HG03575 (cell line): ENCODE data around the gene ATP10A.
A peak's percentile ranks its signal among the peaks of the same experiment; 100 is the strongest.

Experiments used
- ATAC-seq: cut with Tn5 transposase; IDR thresholded peaks from one replicate; pipeline ENCODE4 v1.9.1; 2021; ENCODE audit not compliant: unreplicated experiment, insufficient number of reproducible peaks, low FRiP score; ENCODE audit errors: extremely low read depth

The ATP10A gene

DNA sequence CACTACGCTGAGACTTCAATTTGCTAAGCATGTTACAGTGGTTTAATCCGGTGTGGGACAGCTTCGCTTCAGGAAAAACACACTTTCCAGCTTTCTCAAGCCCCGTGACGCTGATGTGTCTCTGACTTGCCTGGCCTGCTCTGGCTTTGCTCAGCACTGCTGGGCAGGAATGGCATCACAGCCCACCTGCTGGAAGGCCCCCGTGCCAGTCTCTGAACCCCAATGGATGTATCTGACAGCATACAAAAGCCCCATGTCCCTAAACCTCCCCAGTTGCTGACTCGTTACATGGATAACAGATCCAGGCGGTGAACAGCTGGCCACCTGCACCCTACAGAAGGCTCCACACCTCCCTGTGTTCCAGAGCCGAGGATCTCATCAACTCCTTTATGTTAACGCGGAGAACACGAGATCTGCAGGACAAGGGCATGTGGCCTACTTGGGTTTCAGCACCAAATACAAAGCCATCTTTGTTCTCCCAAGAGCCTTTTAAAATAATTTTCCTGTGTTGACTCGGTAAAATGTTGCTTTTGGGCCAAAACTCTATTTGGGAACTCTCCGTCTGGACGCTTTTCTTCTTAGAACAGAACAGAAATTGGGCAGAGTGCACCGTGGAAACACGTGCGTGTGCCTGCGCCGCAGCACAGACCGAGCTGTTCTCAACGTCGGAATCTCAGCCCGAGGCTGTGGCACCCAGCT is 61.4 kb downstream of the ATP10A start:
- no peak for ATAC-seq

GRCh38 chr15:25800761-25801515 is 62.2 kb downstream of the ATP10A start:
- no peak for ATAC-seq

- no peak for ATAC-seq
Observed at GRCh38 chr15:25799906-25800700, 63.0 kb downstream of the ATP10A start.

DNA sequence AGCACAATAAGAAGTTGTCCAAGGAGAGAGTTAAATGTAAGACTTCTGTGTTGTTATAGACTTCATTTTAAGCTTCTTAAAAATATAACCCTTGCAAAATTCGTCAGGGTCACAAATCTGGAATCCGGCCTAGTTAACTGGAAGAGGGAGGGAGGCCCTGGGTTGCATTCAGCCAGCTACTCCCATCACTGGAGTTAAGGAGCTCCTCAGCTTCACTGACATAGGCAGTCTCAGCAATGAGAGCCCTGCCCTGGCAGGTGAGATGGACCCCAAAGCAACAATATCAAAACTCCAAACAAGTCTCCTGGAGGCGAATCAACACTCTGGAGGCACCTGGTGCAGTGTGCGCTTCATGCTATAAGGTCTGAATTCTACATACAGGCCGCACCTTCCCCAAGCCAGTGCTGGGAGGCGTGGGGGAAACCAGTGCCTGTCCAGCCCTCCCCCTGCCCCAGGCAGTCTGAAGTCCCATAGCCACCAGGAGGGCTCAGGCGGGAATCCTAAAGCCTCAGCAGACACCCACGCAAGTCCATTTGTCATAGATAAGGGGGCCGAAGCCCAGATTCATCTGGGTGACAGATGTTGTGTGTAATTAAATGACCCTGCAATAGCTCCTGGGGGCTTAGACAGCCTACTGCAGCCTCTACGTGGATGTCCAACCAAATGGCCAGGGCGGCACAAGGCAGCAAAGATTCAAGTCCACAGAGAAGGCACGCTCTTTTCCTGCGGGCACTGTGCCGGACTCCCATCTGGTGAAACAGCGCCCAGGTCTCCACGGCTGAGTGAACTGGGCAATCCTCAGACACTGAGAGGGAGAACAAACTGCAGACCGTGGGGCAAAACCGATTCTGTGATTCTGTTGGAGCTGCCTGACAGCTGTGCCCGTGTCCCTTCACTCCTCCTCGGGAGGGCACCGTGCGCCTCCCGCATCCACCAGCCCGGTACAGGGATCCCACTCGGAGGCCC is 64.9 kb downstream of the ATP10A start:
- no peak for ATAC-seq

GRCh38 chr15:25797511-25797935 is 65.6 kb downstream of the ATP10A start:
- no peak for ATAC-seq

DNA sequence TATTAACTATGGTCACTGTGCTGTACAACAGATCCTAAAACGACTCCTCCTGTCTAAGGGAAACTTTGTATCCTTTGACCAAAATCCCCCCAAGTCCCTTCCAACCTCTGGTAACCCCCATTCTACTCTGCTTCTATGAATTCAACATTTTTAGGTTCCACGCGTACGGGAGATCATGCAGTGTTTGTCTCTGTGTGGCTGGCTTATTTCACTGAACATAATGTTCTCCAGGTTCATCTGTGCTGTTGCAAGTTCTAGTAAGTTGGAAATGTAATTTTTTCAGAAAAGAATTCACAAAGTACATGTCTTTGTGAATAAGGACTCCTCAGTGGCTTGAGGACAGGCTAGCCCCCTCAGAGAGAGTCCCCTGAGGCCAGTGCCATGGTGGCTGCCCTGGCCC is 66.1 kb downstream of the ATP10A start:
- ATAC-seq, result no peak

DNA sequence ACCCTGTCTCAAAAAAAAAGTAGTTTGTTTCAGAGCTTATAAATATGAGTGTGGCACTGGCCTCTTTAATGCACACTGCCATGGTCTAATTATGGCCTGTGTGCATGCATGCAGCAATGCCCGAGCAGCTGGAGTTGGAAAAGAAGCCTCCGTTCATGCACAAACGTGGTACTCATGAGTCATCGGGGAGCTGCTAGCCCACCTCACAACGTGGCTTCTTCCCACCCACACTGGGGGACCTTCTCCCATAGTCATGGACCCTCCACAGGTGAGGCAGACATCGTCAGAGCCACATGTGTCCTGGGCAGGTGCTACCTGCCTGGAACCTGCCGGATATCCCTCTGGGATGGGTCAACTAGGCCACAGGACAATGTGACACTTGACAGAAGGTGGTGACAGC is 66.7 kb downstream of the ATP10A start:
- no peak for ATAC-seq

DNA sequence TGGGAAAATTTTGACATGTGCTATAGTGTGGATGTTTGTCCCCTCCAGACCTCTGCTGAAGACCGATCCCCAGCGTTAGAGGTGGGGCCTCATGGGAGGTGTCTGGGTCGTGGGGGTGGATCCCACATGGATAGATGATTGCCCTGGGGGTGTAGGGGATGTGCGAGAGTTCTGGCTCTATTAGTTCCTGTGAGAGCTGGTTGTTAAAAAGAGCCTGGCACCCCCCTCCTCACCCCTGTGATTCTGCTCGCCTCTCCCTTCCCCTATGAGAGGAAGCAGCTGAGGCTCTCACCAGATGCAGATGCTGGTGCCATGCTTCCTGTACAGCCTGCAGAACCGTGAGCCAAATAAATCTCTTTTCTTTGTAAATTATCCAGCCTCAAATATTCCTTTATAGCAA is 67.4 kb downstream of the ATP10A start:
- ATAC-seq, result no peak

- no peak for ATAC-seq
Observed at GRCh38 chr15:25795061-25795460, 68.1 kb downstream of the ATP10A start.

GRCh38 chr15:25793354-25794050 is 69.6 kb downstream of the ATP10A start:
- ATAC-seq, result peak; percentile 81

DNA sequence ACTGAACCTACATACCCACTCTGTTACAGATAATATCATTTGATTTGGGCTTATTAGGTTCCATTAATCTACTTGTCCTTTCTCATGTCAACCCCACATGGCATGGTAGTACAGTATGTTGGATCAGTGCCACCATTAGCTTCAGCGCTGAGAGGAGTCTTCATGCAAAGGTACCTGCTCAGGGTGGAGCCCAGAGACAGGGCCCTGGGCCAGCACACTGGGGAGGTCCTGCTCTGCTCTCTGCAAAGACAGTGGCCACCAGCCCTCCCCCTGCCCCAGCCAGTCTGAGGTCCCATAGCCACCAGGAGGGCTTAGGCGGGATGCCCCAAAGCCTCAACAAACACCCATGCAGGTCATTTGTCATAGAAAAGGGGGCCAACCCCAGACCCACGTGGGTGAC is 71.0 kb downstream of the ATP10A start:
- no peak for ATAC-seq

- no peak for ATAC-seq
Observed at GRCh38 chr15:25790000-25790660, 73.0 kb downstream of the ATP10A start.

GRCh38 chr15:25789616-25789999 is 73.5 kb downstream of the ATP10A start:
- no peak for ATAC-seq

DNA sequence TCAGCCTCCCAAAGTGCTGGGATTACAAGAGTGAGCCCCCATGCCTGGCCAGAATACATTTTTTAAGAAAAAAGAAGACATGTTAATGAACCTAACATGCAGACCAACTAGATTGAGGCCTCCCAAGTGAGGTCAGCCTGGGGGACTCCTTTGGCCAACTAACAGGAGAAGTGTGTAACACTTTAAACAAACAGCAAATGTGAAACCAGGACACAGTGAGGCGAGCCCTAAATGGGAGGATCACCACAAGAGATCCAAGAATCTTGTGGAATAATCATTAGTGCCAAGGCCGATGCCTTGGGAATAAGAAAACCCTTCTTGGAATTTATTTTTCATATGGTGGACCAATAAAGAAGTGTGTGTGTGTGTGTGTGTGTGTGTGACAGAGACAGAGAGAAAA is 73.9 kb downstream of the ATP10A start:
- ATAC-seq, result no peak

DNA sequence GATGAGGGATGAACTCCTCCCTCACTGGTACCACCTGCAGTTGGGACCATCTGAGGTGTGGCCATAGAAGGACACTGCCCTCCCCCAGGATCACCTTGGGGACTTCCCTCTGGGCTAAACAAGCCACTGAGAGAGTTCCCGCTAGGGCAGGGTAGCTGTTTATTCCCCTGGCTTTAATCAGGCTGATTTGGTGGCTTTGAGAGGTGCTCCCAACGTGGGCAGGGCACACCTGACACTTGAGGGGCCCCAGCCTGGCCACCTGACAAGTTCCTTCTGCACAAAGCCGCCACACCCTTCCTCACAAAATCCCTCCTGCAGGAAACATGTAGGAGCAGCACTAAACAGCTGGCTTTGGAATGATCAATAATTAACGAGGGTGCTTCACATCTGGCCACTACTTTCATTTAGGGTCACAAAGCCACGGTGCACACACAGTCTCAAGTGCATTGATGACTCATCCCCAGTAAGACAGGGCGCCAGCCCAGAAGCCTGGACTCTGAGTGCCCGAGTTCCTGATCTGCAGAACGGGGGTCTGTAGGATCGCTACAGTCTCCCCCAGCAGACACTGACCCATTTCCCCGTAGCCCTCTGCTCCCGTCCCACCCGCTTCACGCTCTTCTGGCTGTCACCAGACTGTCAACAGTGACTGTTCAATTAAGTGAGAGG is 75.1 kb downstream of the ATP10A start:
- ATAC-seq, result no peak

GRCh38 chr15:25787381-25787780 is 75.7 kb downstream of the ATP10A start:
- no peak for ATAC-seq

- no peak for ATAC-seq
Observed at GRCh38 chr15:25786040-25786439, 77.1 kb downstream of the ATP10A start.
